Caco-2 (cell line): ENCODE results near the gene RPS15. TPM values are rescaled to one million over a fixed set of nuclear protein-coding genes. Genes with fewer than 3 reads are reported as not detected.

Experiments used
- BruUV-seq: library from RNA; stranded (reverse); fragments of 400-500 nt; replicated peaks from 2 replicates; lab custom pipeline; 2021; lab: Mats Ljungman, UMichigan
- CTCF ChIA-PET: fragments of 300-600 bp; sonication (Branson Sonifier 250); formaldehyde crosslinking; loops from one replicate; lab custom pipeline; 2022; ENCODE audit warnings: antibody characterized with exemption; lab: Charles Lee
- POLR2A ChIA-PET: fragments of 300-600 bp; sonication (Branson Sonifier 250); formaldehyde crosslinking; loops from one replicate; lab custom pipeline; 2022; ENCODE audit warnings: antibody characterized with exemption; lab: Charles Lee
- DNase-seq, 2 experiments: peaks; one replicate each; pipeline versions ENCODE4 v3.0.0 to v3.0.0-alpha.2; 2020 to 2022
- H3K27me3 ChIP-seq: replicated peaks from 2 replicates; pipeline ENCODE4 v1.6.0; 2011; ENCODE audit warnings: low read length; ENCODE audit not compliant: control insufficient read depth, insufficient read depth
- H3K36me3 ChIP-seq: 2 replicates; pipeline ENCODE4 v1.5.1; 2011; ENCODE audit warnings: low read length; ENCODE audit not compliant: control insufficient read depth, insufficient read depth
- H3K4me1 ChIP-seq: fragments of 250-450 bp; sonication (Bioruptor Pico); 2 replicates; pipeline ENCODE4 v1.5.1; 2020; ENCODE audit warnings: mild to moderate bottlenecking
- H3K4me3 ChIP-seq: 2 replicates; pipeline ENCODE4 v1.5.1; 2011; ENCODE audit warnings: low read depth, mild to moderate bottlenecking, control low read depth, low read length
- H3K9me3 ChIP-seq: fragments of 250-450 bp; sonication (Bioruptor Pico); 2 replicates; pipeline ENCODE4 v1.5.1; 2020; ENCODE audit warnings: mild to moderate bottlenecking, moderate library complexity
- H3K27ac Mint-ChIP-seq: one replicate; pipeline ENCODE4 v1.8.0; 2022; ENCODE audit warnings: mixed read lengths; ENCODE audit not compliant: unreplicated experiment
- H3K27me3 Mint-ChIP-seq: one replicate; pipeline ENCODE4 v1.8.0; 2022; ENCODE audit warnings: mixed read lengths; ENCODE audit not compliant: insufficient read depth, unreplicated experiment
- H3K36me3 Mint-ChIP-seq: one replicate; pipeline ENCODE4 v1.8.0; 2022; ENCODE audit warnings: mild to moderate bottlenecking, mixed read lengths; ENCODE audit not compliant: insufficient read depth, unreplicated experiment
- H3K4me1 Mint-ChIP-seq: one replicate; pipeline ENCODE4 v1.8.0; 2022; ENCODE audit warnings: low read depth, mixed read lengths; ENCODE audit not compliant: unreplicated experiment
- H3K4me3 Mint-ChIP-seq: one replicate; pipeline ENCODE4 v1.8.0; 2022; ENCODE audit warnings: mild to moderate bottlenecking, moderate library complexity, mixed read lengths; ENCODE audit not compliant: unreplicated experiment
- H3K9me3 Mint-ChIP-seq: one replicate; pipeline ENCODE4 v1.8.0; 2022; ENCODE audit warnings: mixed read lengths; ENCODE audit not compliant: unreplicated experiment
- CTCF ChIP-seq, 2 experiments: fragments of 200-600 bp in 1 of 2; IDR thresholded peaks; 1 replicate in 1 of 2; 2 replicates in 1 of 2; pipeline versions ENCODE4 v1.5.1 to v1.8.0; 2011 to 2022; ENCODE audit warnings: antibody characterized with exemption in 1 of 2, control low read depth in 1 of 2, inconsistent platforms in 1 of 2, low read depth in 1 of 2, low read length in 1 of 2, mild to moderate bottlenecking in 1 of 2, moderate library complexity in 1 of 2; ENCODE audit not compliant: insufficient read depth in 1 of 2, severe bottlenecking in 1 of 2, unreplicated experiment in 1 of 2
- intact Hi-C: fragments of 100-400 bp; cut with micrococcal nuclease; formaldehyde crosslinking; loops from one replicate; pipeline ENCODE4 v1.10.0; 2022; ENCODE audit not compliant: unreplicated experiment
- total RNA-seq: library from RNA; stranded (reverse); gene quantifications from 2 replicates; pipeline ENCODE4 v1.2.3, GENCODE V29; 2022

The RPS15 gene
- total RNA-seq, 1 experiment from 2014 or later, result 1,192 TPM

GRCh38 chr19:1470305-1471009, 32.3 kb downstream of the RPS15 start:
- Histone ChIP-seq H3K27me3 (no peaks in the 10 kb centered on the region), H3K4me1 (peaks cover 15% of the 10 kb centered on the region), H3K9me3 (no peaks in the 10 kb centered on the region), H3K36me3 (no peaks in the 10 kb centered on the region), H3K4me3 (peak overlapping the region; percentile 65)
- peaks cover 4% of the 10 kb centered on the region for H3K4me1 Mint-ChIP-seq
- ChIA-PET CTCF (no interaction called here), POLR2A (no interaction called here)
- H3K27me3 Mint-ChIP-seq, result no peaks in the 10 kb centered on the region
- H3K9me3 Mint-ChIP-seq, result no peaks in the 10 kb centered on the region
- no peak for TF ChIP-seq CTCF (IDR thresholded peaks at IDR 0.05; ENCODE audit: insufficient read depth in 1 of 2, low read depth in 1 of 2, low read length in 1 of 2, severe bottlenecking in 1 of 2, unreplicated experiment in 1 of 2)
- peaks cover 46% of the 10 kb centered on the region for H3K36me3 Mint-ChIP-seq
- BruUV-seq, result no TSS peak
- peak overlapping the region; percentile 89 for H3K4me3 Mint-ChIP-seq
- peak; percentile 78 to 81 for DNase-seq
- intact Hi-C loops, result loop anchor here (2.0 to 5.0 kb wide), 2 partner anchors 38 to 63 kb away; partner anchors contain the start of gene DAZAP1
- H3K27ac Mint-ChIP-seq, result peak overlapping the region; percentile 90

GRCh38 chr19:1471010-1471514, 32.9 kb downstream of the RPS15 start:
- DNase-seq, result peak; percentile 71 to 77
- no peaks in the 10 kb centered on the region for H3K36me3 ChIP-seq
- peak in 1 of 2 experiments; percentile 43 for TF ChIP-seq CTCF (IDR thresholded peaks at IDR 0.05; ENCODE audit: insufficient read depth in 1 of 2, low read depth in 1 of 2, low read length in 1 of 2, severe bottlenecking in 1 of 2, unreplicated experiment in 1 of 2)
- Mint-ChIP-seq H3K4me1 (peaks cover 4% of the 10 kb centered on the region), H3K4me3 (peak overlapping the region; percentile 89), H3K9me3 (no peaks in the 10 kb centered on the region), H3K27me3 (no peaks in the 10 kb centered on the region), H3K27ac (no peak overlapping the region), H3K36me3 (peaks cover 46% of the 10 kb centered on the region)
- peak overlapping the region; percentile 65 for H3K4me3 ChIP-seq
- H3K4me1 ChIP-seq, result peaks cover 15% of the 10 kb centered on the region
- ChIA-PET CTCF (interaction anchor here (0.7 to 0.9 kb wide), 2 partner anchors 75 to 120 kb away, joined by 3 to 5 read pairs; no protein-coding TSS in a partner anchor), POLR2A (no interaction called here)
- H3K27me3 ChIP-seq, result no peaks in the 10 kb centered on the region
- intact Hi-C loops, result loop anchor here (2.0 to 5.0 kb wide), 2 partner anchors 38 to 64 kb away; partner anchors contain the start of gene DAZAP1
- BruUV-seq, result no TSS peak
- no peaks in the 10 kb centered on the region for H3K9me3 ChIP-seq

GRCh38 chr19:1471515-1472160, 33.4 kb downstream of the RPS15 start:
- H3K36me3 Mint-ChIP-seq, result peaks cover 46% of the 10 kb centered on the region
- Histone ChIP-seq H3K4me3 (peak overlapping the region; percentile 65), H3K36me3 (no peaks in the 10 kb centered on the region; the same call in 1 of the 2 replicates), H3K4me1 (peaks cover 15% of the 10 kb centered on the region), H3K27me3 (no peaks in the 10 kb centered on the region), H3K9me3 (no peaks in the 10 kb centered on the region)
- no TSS peak for BruUV-seq
- no peaks in the 10 kb centered on the region for H3K9me3 Mint-ChIP-seq
- peak in 1 of 2 experiments; percentile 50 for DNase-seq
- TF ChIP-seq CTCF (IDR thresholded peaks at IDR 0.05; ENCODE audit: insufficient read depth in 1 of 2, low read depth in 1 of 2, low read length in 1 of 2, severe bottlenecking in 1 of 2, unreplicated experiment in 1 of 2), result peak in 1 of 2 experiments; percentile 53
- no peak overlapping the region for H3K27ac Mint-ChIP-seq
- H3K4me3 Mint-ChIP-seq, result peak overlapping the region; percentile 89
- ChIA-PET CTCF (interaction anchor here (0.7 to 0.9 kb wide), 3 partner anchors 19 to 119 kb away, joined by 3 to 8 read pairs (median 5); partner anchors contain the start of gene REEP6), POLR2A (no interaction called here)
- H3K27me3 Mint-ChIP-seq, result no peaks in the 10 kb centered on the region
- intact Hi-C loops, result loop anchor here (2.0 to 5.0 kb wide), 2 partner anchors 37 to 64 kb away; partner anchors contain the start of gene DAZAP1
- H3K4me1 Mint-ChIP-seq, result peaks cover 4% of the 10 kb centered on the region
